ENCODE data around the gene ACCS. TPM values are rescaled to one million over a fixed set of nuclear protein-coding genes. Genes with fewer than 3 reads are reported as not detected.

ACCS gene
- total and polyA plus RNA-seq, 8 donors: 29.3 to 88.1 (median 52.1) TPM

DNA sequence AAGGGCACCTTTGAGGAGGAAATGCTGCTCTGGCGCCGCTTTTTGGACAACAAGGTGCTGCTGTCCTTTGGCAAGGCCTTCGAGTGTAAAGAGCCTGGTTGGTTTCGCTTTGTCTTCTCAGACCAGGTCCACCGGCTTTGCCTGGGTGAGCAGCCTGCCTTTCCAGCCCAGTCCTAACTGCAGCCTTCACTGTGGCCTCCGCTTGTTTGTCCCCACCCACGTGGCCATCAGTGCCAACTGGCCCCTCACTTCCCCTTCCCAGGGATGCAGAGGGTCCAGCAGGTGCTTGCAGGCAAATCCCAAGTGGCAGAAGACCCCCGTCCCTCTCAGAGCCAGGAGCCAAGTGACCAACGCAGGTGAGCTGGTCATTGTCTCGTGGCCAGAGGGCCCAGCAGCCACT, 17.4 kb downstream of the ACCS start:
- TF ChIP-seq, protein P1, sequence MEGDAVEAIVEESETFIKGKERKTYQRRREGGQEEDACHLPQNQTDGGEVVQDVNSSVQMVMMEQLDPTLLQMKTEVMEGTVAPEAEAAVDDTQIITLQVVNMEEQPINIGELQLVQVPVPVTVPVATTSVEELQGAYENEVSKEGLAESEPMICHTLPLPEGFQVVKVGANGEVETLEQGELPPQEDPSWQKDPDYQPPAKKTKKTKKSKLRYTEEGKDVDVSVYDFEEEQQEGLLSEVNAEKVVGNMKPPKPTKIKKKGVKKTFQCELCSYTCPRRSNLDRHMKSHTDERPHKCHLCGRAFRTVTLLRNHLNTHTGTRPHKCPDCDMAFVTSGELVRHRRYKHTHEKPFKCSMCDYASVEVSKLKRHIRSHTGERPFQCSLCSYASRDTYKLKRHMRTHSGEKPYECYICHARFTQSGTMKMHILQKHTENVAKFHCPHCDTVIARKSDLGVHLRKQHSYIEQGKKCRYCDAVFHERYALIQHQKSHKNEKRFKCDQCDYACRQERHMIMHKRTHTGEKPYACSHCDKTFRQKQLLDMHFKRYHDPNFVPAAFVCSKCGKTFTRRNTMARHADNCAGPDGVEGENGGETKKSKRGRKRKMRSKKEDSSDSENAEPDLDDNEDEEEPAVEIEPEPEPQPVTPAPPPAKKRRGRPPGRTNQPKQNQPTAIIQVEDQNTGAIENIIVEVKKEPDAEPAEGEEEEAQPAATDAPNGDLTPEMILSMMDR (IDR thresholded peaks at IDR 0.05): no peak
- Histone ChIP-seq H3K27me3 (no peaks in the 10 kb centered on the region), H3K36me3 (peaks cover 0 to 56% of the 10 kb centered on the region in 2 donors), H3K27ac (no peak overlapping the region), H3K4me1 (no peaks in the 10 kb centered on the region), H3K9me3 (no peaks in the 10 kb centered on the region), H3K4me3 (no peak overlapping the region)
- intact Hi-C loops (cut with DNase I): no loop called here
- DNase-seq: no peak
- ATAC-seq: no peak

DNA sequence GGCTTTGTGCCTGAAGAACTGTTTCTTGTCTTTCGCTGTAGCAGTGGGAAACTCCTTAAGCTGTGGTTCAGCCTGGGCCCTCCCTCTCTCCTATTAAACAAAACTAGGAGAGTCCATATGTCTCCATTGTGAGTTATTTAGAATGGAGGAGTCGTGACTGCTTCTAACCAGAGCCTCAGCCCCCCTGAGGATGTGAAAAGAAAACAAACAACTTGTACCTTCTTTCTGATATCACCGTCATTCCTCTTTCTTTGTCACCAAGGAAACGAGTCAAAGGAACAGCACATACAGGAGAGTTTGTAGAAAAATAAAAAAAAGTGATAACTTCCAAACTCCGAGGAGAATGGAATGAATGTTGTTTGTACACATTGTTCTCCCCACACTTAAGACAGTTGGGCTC, 17.8 kb downstream of the ACCS start:
- H3K36me3 ChIP-seq: peaks cover 0 to 52% of the 10 kb centered on the region in 2 donors
- no peak overlapping the region for H3K27ac ChIP-seq
- TF ChIP-seq, protein P1 (IDR thresholded peaks at IDR 0.05): no peak
- ATAC-seq (no peak), DNase-seq (no peak)
- no peaks in the 10 kb centered on the region for H3K27me3 ChIP-seq
- no peak overlapping the region for H3K4me3 ChIP-seq
- intact Hi-C loops (cut with DNase I): no loop called here
- no peaks in the 10 kb centered on the region for H3K9me3 ChIP-seq
- no peaks in the 10 kb centered on the region for H3K4me1 ChIP-seq

DNA sequence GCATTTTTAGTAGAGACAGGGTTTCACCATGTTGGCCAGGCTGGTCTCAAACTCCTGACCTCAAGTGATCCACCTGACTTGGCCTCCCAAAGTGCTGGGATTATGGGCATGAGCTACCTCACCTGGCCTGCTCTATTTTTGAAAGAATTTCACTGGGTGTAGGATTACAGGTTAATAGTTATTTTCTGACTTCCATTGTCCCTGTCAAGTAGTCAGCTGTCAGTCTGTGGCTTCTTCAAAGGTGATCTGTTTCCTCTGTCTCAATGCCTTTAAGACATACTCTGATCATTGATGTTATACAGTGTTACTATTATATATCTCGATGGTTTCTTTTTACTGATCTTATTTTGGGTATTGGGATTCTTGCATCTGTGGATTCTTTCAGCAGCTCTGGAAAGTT, 19.3 kb downstream of the ACCS start:
- Histone ChIP-seq H3K4me3 (no peak overlapping the region), H3K27ac (no peak overlapping the region), H3K9me3 (no peaks in the 10 kb centered on the region), H3K36me3 (peaks cover 0 to 43% of the 10 kb centered on the region in 2 donors), H3K27me3 (no peaks in the 10 kb centered on the region), H3K4me1 (no peaks in the 10 kb centered on the region)
- ATAC-seq (no peak), DNase-seq (no peak)
- TF ChIP-seq, protein P1 (IDR thresholded peaks at IDR 0.05): no peak
- intact Hi-C loops (cut with DNase I): no loop called here

DNA sequence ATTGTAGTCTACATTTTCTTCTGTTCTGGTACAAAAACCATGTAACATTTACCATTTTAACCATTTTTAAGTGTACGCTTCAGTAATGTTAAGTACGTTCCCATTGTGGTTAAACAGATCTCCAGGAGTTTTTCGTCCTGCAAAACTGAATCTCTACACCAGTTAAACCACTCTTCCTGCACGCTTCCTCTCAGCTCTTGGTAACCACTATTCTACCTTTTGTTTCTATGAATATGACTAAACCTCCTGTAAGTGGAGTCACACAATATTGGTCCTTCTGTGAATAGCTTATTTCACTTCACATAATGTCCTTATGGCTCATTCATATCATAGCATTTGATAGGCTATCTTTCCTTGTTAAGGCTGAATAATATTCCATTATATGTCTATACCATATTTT, 22.3 kb downstream of the ACCS start:
- no peak for DNase-seq
- Histone ChIP-seq H3K36me3 (peaks cover 0 to 19% of the 10 kb centered on the region in 2 donors), H3K27me3 (no peaks in the 10 kb centered on the region), H3K4me3 (no peak overlapping the region), H3K4me1 (no peaks in the 10 kb centered on the region), H3K9me3 (no peaks in the 10 kb centered on the region), H3K27ac (no peak overlapping the region)
- TF ChIP-seq, protein P1 (IDR thresholded peaks at IDR 0.05): no peak
- ATAC-seq: no peak
- intact Hi-C loops (cut with DNase I): no loop called here

DNA sequence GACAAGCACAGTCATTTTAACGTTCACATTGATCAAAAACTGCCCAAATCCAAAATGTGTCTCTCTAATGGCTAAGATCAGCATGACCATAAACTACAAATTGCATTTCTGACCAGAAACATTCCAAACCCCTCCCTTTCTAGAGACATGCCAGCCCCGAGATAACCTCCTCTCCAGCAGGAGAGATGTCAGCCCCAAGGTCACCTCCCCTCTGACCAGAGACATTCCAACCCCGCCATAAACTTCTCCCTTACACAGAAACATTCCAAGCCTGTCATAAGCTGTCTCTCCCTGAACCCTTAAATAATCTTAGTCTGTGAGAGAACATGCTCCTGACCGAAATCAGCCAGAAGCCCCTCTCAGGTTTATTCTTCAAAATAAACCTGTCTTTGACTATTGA, 22.8 kb downstream of the ACCS start:
- no peak overlapping the region for H3K4me3 ChIP-seq
- TF ChIP-seq, protein P1 (IDR thresholded peaks at IDR 0.05): no peak
- DNase-seq (no peak), ATAC-seq (no peak)
- intact Hi-C loops (cut with DNase I): no loop called here
- no peaks in the 10 kb centered on the region for H3K9me3 ChIP-seq
- H3K27me3 ChIP-seq: no peaks in the 10 kb centered on the region
- H3K4me1 ChIP-seq: no peaks in the 10 kb centered on the region
- no peak overlapping the region for H3K27ac ChIP-seq
- H3K36me3 ChIP-seq: peaks cover 0 to 14% of the 10 kb centered on the region in 2 donors

Measured in left lung (tissue), 10 donors.